A673 (cell line): ENCODE data around the gene PACS1. TPM values are rescaled to one million over a fixed set of nuclear protein-coding genes. Genes with fewer than 3 reads are reported as not detected.

Experiments
- BruUV-seq: library from RNA; stranded (reverse); fragments of 400-500 nt; replicated peaks from 2 replicates; lab custom pipeline; 2021; lab: Mats Ljungman, UMichigan
- CTCF ChIA-PET: fragments of 300-600 bp; sonication (Branson Sonifier 250); formaldehyde crosslinking; loops from one replicate; lab custom pipeline; 2022; ENCODE audit warnings: antibody characterized with exemption; lab: Charles Lee
- POLR2A ChIA-PET: fragments of 300-600 bp; sonication (Branson Sonifier 250); formaldehyde crosslinking; loops from one replicate; lab custom pipeline; 2022; ENCODE audit warnings: antibody characterized with exemption; ENCODE audit not compliant: low non-redundant PET; lab: Charles Lee
- DNase-seq: peaks from one replicate; pipeline ENCODE4 v3.0.0-alpha.2; 2015; ENCODE audit warnings: low spot score
- H3K27ac ChIP-seq: fragments of 200-600 bp; sonication (generic); 2 replicates; pipeline ENCODE4 v1.5.1; 2016; ENCODE audit warnings: mixed run types, low read depth, mild to moderate bottlenecking, mixed read lengths, antibody characterized with exemption, low read length; ENCODE audit not compliant: poor library complexity, severe bottlenecking
- H3K27me3 ChIP-seq: fragments of 200-600 bp; sonication (generic); replicated peaks from 2 replicates; pipeline ENCODE4 v1.6.1; 2017; ENCODE audit warnings: mixed run types, low read depth, mild to moderate bottlenecking, mixed read lengths, antibody characterized with exemption, low read length; ENCODE audit not compliant: insufficient read depth, poor library complexity
- H3K36me3 ChIP-seq: fragments of 200-600 bp; sonication (generic); 2 replicates; pipeline ENCODE4 v1.6.1; 2016; ENCODE audit warnings: mixed run types, mild to moderate bottlenecking, mixed read lengths, antibody characterized with exemption, low read length; ENCODE audit not compliant: insufficient read depth, poor library complexity, severe bottlenecking
- H3K4me1 ChIP-seq: fragments of 200-600 bp; sonication (generic); 2 replicates; pipeline ENCODE4 v1.6.1; 2017; ENCODE audit warnings: mixed run types, mild to moderate bottlenecking, mixed read lengths, antibody characterized with exemption, low read length; ENCODE audit not compliant: insufficient read depth, poor library complexity, severe bottlenecking
- H3K4me3 ChIP-seq: fragments of 200-600 bp; sonication (generic); 2 replicates; pipeline ENCODE4 v1.5.1; 2016; ENCODE audit warnings: low read depth, mixed run types, mild to moderate bottlenecking, mixed read lengths, low read length; ENCODE audit not compliant: poor library complexity, severe bottlenecking
- H3K9me3 ChIP-seq: fragments of 200-600 bp; sonication (generic); 2 replicates; pipeline ENCODE4 v1.6.1; 2016; ENCODE audit warnings: mixed run types, low read depth, mild to moderate bottlenecking, mixed read lengths, antibody characterized with exemption, low read length; ENCODE audit not compliant: poor library complexity, severe bottlenecking
- EZH2 ChIP-seq: fragments of 200-600 bp; sonication (generic); IDR thresholded peaks from 2 replicates; pipeline ENCODE4 v1.6.1; 2017; ENCODE audit warnings: borderline replicate concordance, low read depth, mild to moderate bottlenecking, mixed read lengths, antibody characterized with exemption, low read length; ENCODE audit not compliant: poor library complexity, severe bottlenecking
- intact Hi-C: fragments of 100-400 bp; cut with micrococcal nuclease; formaldehyde crosslinking; loops from one replicate; pipeline ENCODE4 v1.10.0; 2022; ENCODE audit not compliant: unreplicated experiment
- total RNA-seq: library from RNA; stranded (reverse); gene quantifications from 2 replicates; pipeline ENCODE4 v1.2.3, GENCODE V29; 2021
- TF ChIP-seq, protein P1 (sequence below): fragments of 300-800, 200-600 bp; sonication (generic); conservative IDR thresholded peaks from 2 replicates; pipeline ENCODE4 v1.5.1; 2017; ENCODE audit warnings: low read depth, mild to moderate bottlenecking, antibody characterized with exemption, low read length, moderate library complexity, mixed read lengths

Gene PACS1
- total RNA-seq, 1 experiment from 2014 or later, result 75.7 TPM

DNA sequence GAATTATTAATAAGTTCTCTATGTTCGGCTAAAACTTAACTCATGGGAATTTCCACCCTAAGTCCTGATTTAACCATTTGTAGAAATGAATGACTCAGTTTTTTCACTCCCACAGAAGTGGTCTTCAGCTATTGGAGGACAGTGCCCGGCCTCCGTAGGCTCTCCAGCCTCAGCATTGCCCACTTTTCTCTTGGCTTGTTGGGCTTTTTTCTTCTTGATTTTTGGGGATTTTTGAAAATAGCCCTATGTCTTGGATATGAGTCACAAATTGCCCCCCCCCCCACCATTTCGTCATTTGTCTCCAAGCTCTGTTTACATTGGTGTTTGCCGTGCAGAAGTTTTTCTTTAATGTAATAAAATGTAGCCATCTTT lies 66.7 kb downstream of the PACS1 start:
- Histone ChIP-seq H3K27me3 (no peaks in the 10 kb centered on the region), H3K4me3 (no peak overlapping the region), H3K9me3 (no peaks in the 10 kb centered on the region), H3K4me1 (peaks cover 37% of the 10 kb centered on the region), H3K36me3 (no peaks in the 10 kb centered on the region), H3K27ac (peak overlapping the region; percentile 31)
- intact Hi-C loops, result no loop called here
- TF ChIP-seq, protein P1, sequence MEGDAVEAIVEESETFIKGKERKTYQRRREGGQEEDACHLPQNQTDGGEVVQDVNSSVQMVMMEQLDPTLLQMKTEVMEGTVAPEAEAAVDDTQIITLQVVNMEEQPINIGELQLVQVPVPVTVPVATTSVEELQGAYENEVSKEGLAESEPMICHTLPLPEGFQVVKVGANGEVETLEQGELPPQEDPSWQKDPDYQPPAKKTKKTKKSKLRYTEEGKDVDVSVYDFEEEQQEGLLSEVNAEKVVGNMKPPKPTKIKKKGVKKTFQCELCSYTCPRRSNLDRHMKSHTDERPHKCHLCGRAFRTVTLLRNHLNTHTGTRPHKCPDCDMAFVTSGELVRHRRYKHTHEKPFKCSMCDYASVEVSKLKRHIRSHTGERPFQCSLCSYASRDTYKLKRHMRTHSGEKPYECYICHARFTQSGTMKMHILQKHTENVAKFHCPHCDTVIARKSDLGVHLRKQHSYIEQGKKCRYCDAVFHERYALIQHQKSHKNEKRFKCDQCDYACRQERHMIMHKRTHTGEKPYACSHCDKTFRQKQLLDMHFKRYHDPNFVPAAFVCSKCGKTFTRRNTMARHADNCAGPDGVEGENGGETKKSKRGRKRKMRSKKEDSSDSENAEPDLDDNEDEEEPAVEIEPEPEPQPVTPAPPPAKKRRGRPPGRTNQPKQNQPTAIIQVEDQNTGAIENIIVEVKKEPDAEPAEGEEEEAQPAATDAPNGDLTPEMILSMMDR, result no peak
- no peak for TF ChIP-seq EZH2
- no peak for DNase-seq
- no TSS peak for BruUV-seq
- ChIA-PET CTCF (interaction anchor here (0.6 to 1.0 kb wide), 3 partner anchors 85 to 146 kb away, joined by 3 to 6 read pairs (median 3); no protein-coding TSS in a partner anchor), POLR2A (interaction anchor here (0.5 kb wide), 1 partner anchor 456 kb away, joined by 4 read pairs; no protein-coding TSS in a partner anchor)

DNA sequence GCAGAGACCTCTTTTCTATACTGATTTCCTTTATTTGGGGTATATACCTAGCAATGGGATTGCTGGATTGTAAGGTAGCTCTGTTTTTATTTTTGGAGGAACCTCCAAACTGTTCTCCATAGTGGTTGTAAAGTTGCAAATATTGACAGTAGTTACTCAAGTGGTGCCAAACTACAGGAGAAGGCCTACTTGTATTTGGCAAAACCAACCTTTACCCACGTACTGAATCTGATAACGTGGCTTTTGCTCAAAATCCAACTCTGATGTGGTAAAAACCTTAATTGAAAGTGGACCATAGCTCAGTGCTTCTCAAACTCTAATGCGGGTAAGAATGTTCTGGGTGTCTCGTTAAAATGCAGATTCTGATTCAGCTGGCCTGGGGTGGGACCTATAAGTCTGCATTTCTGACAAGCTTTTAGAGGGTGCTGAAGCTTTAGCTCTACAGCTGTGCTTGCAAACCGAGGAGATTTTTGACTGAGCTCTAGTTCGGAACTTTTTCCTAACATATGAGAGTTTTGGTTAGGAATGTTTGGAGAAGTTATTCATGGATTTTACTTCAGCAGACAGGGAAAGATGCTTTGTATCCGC lies 69.8 kb downstream of the PACS1 start:
- H3K27me3 ChIP-seq, result no peaks in the 10 kb centered on the region
- no TSS peak for BruUV-seq
- no peak overlapping the region for H3K27ac ChIP-seq
- POLR2A ChIA-PET, result no interaction called here
- H3K4me3 ChIP-seq, result no peak overlapping the region
- peaks cover 21% of the 10 kb centered on the region for H3K4me1 ChIP-seq
- TF ChIP-seq EZH2, result no peak
- TF ChIP-seq, protein P1, result no peak
- no peaks in the 10 kb centered on the region for H3K9me3 ChIP-seq
- CTCF ChIA-PET, result no interaction called here
- no peak for DNase-seq
- H3K36me3 ChIP-seq, result no peaks in the 10 kb centered on the region
- intact Hi-C loops, result no loop called here

DNA sequence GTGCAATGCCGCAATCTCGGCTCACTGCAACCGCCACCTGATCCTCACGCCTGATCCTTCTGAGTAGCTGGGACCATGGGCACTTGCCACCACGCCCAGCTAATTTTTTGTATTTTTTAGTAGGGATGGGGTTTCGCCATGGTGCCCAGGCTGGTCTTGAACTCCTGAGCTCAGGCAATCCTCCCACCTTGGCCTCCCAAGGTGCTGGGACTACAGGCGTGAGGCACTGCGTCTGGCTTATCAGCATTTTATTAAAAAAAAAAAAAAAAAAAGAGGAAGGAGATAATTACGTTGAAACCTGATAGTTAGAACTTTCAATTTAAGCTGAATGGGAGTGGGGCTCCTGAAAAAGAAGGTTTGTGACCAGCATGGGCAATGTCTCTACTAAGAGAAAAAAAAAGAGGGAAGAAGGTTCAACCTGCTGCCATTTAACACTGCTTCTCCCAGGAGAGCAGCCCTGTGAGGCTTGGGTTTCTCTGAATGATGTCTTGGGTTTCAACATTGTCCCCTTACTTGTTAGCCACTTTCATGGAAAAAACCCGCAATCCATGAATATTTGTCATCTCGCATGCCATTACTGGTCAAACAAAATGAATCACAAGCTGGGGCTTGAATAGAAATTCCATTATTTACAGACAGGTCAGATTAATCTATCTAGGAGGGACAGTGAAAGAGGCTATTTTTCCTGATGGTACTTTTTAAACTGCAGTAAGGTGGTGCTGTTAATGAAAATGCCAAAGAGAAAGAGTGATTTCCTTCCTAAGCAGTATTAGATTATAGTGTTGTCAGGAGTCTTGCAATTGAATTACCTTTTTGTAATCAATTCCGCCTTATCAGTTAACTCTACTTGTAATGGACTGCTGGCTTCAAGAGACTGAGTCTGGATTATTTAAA lies 72.5 kb downstream of the PACS1 start:
- no peak overlapping the region for H3K4me3 ChIP-seq
- no peaks in the 10 kb centered on the region for H3K27me3 ChIP-seq
- no peaks in the 10 kb centered on the region for H3K4me1 ChIP-seq
- CTCF ChIA-PET, result interaction anchor here (0.6 kb wide), 1 partner anchor 254 kb away, joined by 5 read pairs; the partner anchor contains the start of gene FIBP
- TF ChIP-seq, protein P1, result no peak
- TF ChIP-seq EZH2, result no peak
- BruUV-seq, result no TSS peak
- H3K27ac ChIP-seq, result no peak overlapping the region
- peaks cover 14% of the 10 kb centered on the region for H3K9me3 ChIP-seq
- intact Hi-C loops, result no loop called here
- POLR2A ChIA-PET, result interaction anchor here (0.6 to 0.7 kb wide), 2 partner anchors 636 to 642 kb away, joined by 3 to 7 read pairs; no protein-coding TSS in a partner anchor
- no peaks in the 10 kb centered on the region for H3K36me3 ChIP-seq
- no peak for DNase-seq
